HT-29 (cell line): Measurements from ENCODE around the gene ITPA. TPM values are rescaled to one million over a fixed set of nuclear protein-coding genes. Genes with fewer than 3 reads are reported as not detected.

Experiments
- DNase-seq: peaks from one replicate; pipeline ENCODE4 v3.0.0-alpha.2; 2015; ENCODE audit warnings: low spot score
- total RNA-seq: library from RNA; depleted of rRNA; stranded (reverse); fragments of >200 nt; shearing (Covaris generic); gene quantifications from 2 replicates; pipeline ENCODE4 v1.2.3, GENCODE V29; 2014; rRNA removed

ITPA gene
- total RNA-seq, 1 experiment from 2014 or later, result 132 TPM

- DNase-seq, result no peak
Observed at GRCh38 chr20:3244613-3245012, 35.3 kb downstream of the ITPA start.

DNA sequence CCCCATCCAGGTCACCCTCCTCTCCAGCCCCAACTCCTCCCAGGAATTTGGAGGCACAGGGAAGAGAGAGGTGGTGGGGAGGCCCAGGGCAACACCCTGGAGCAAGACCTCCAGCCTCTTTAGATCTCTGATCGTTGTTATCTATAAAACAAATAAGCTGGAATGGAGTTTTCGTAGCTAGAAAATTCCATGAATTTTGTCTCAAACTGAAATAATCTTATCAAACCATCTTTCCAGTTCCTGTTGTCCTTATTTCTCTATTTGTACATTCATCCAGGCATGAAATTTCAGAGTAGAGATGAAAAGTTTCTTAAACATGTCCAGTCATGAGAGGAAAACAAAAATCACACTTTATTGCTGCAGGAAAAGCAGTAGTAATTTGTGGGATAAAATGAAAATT is 35.9 kb downstream of the ITPA start:
- no peak for DNase-seq

GRCh38 chr20:3245711-3246110 is 36.4 kb downstream of the ITPA start:
- DNase-seq, result no peak

- no peak for DNase-seq
Observed at GRCh38 chr20:3246682-3247081, 37.4 kb downstream of the ITPA start.

- DNase-seq, result no peak
Observed at GRCh38 chr20:3247638-3248037, 38.3 kb downstream of the ITPA start.

DNA sequence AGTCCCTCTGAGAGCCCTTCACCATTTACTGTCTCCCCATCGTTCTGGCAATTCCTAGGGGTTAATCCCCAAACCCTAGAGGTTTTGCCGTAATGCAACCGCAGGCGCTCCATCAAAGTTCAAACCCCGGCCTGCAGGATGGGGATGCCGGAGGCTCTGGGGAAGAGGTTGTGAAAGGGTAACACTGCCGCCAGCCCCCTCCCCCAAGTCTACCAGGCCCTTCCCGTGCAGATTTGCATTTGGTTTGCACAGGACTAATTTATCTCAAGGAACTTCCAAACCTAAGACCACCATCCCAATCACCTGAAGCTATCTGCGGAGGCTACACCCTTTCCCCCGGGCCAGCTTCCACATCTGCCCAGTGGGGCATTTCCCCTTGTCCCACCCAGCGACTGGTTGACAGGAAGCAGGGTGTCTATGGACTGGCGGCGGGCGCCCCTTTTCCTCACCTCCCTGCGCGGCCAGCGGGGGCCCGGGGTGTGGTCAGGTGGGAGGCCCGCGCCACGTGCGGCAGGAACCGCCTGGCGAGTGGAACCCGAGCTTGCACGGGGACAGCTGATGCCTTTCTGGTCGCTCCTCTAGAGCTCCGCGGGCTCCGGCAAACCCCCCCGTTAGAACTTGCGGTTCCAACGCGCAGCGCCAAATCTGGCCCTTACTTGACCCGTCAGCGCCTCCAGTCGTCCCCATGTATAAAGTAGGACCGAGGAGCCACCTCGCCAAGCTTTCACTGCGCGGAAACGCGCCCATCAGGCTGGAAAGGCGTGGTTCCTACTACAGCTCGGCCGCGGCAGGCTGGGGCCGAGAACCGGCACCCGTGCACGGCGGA is 39.1 kb downstream of the ITPA start:
- DNase-seq, result no peak

DNA sequence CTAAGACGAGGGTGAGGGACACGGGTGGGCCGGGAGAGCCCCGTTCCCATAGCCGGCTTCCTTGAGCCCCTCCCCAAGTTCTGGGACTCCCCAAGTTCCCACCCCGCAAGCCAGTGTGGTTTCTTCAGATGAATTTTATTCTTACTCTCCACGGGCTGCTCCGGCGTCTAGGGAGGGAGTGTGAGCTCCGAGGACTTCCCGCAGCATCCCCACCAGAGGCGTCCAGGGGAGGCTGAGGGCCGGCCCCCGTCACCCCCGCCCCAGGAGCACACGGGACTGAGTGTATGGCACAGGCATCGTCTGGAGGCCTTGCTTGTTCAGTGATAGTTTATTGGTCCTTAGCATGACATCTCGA is 39.7 kb downstream of the ITPA start:
- DNase-seq, result no peak

GRCh38 chr20:3250091-3250504 is 40.8 kb downstream of the ITPA start:
- peak; percentile 29 for DNase-seq

DNA sequence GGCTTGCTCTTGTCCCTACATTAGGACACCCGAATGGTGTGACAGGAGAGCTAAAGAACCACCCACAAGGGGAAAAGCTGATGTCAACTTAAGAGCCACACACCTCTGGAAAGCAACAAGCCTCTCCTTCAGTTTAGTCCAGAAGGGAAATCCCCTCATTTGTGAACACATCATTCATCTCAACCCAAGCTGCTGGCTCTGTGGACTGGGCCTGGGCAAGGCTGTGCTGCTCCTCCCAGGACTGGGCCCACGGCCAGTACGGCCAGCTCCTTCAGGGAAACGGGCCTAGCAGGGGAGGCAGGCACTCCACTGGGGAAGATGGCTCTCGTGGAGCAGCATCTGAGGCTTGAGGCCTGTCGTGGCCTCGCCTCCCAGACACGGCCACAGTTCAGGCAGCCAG is 42.5 kb downstream of the ITPA start:
- DNase-seq, result no peak

DNA sequence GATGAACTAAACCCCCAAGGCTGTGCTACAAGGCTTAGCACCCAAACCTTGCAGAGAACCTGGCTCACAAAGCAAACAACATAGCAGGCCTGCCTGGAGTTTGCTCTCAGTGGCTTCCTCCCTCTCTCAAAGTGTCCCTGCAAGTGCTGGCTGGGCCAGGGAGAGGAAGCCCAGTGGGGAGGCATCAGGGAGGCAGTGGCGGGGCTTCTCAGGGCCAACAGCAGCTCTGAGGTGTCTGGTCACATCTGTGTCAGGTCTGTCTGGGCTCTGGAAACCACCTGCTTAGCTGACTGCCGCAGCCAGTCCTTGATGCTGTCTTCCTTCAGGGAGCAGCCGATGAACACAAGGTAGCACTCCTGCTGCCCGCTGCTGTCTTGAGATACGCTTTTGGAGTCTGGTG is 46.4 kb downstream of the ITPA start:
- no peak for DNase-seq

- no peak for DNase-seq
Observed at GRCh38 chr20:3258429-3258828, 49.1 kb downstream of the ITPA start.

- DNase-seq, result no peak
Observed at GRCh38 chr20:3262566-3262965, 53.3 kb downstream of the ITPA start.

GRCh38 chr20:3270051-3270450 is 60.8 kb downstream of the ITPA start:
- DNase-seq, result no peak

DNA sequence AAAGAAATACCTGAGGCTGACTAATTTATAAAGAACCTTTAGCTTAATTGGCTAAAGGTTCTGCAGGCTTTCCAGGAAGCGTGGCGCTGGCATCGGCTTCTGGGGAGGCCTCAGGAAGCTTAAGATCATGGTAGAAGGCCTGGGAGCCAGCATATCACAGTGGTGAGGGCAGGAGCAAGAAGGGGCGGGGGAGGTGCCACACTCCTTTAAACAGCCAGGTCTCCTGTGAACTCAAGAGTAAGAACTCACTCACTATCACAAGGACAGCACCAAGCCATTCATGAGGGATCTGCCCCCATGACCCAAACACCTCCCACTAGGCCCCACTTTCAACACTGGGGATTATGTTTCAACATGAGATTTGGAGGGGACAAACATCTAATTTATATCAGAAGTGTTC is 64.1 kb downstream of the ITPA start:
- no peak for DNase-seq

Other genes starting within 250 kb of the ITPA start
- gene GNRH2, start 165.9 kb upstream of the ITPA start, total RNA-seq, result not detected in 2 replicates
- 150 and 154 TPM in 2 replicates for gene MRPS26, start 163.4 kb upstream of the ITPA start, total RNA-seq
- not detected in 2 replicates for gene OXT, start 137.9 kb upstream of the ITPA start, total RNA-seq
- gene AVP, start 124.8 kb upstream of the ITPA start, total RNA-seq, result not detected in 2 replicates
- gene FASTKD5, start 49.6 kb upstream of the ITPA start, total RNA-seq, result 11.3 and 11.9 TPM in 2 replicates
- gene UBOX5, start 49.6 kb upstream of the ITPA start, total RNA-seq, result 5.0 and 5.4 TPM in 2 replicates
- gene LZTS3, start 35.9 kb upstream of the ITPA start, total RNA-seq, result 6.5 and 6.6 TPM in 2 replicates
- gene DDRGK1, start 4.8 kb upstream of the ITPA start, total RNA-seq, result 45.8 and 55.5 TPM in 2 replicates
- gene SLC4A11, start 29.7 kb downstream of the ITPA start, total RNA-seq, result 1.3 and 1.8 TPM in 2 replicates
- gene DNAAF9, start 198.2 kb downstream of the ITPA start, total RNA-seq, result not detected in 2 replicates